GM12878 (cell line): Measurements from ENCODE around the gene VSTM1. TPM values are rescaled to one million over a fixed set of nuclear protein-coding genes. Genes with fewer than 3 reads are reported as not detected.

ENCODE experiments used
- ATAC-seq: fragments of 200-7000 bp; cut with Tn5 transposase; 3 replicates; pipeline ENCODE4 v1.9.1; 2020; ENCODE audit warnings: mild to moderate bottlenecking, moderate library complexity
- BruUV-seq: library from RNA; stranded (reverse); fragments of 400-500 nt; replicated peaks from 2 replicates; lab custom pipeline; 2021; lab: Mats Ljungman, UMichigan
- CTCF ChIA-PET: fragments of 300-600 bp; sonication (Branson Sonifier 250); formaldehyde crosslinking; extraction: SDS; loops from one replicate; lab custom pipeline; 2021; ENCODE audit warnings: inconsistent platforms; lab: Yijun Ruan, JAX
- POLR2A ChIA-PET: fragments of 350-600 bp; formaldehyde crosslinking; extraction: SDS; loops from one replicate; lab custom pipeline; 2021; ENCODE audit warnings: inconsistent platforms; lab: Charles Lee
- RAD21 ChIA-PET: fragments of 300-600 bp; sonication (Branson Sonifier 250); formaldehyde crosslinking; loops from one replicate; lab custom pipeline; 2023; ENCODE audit warnings: antibody characterized with exemption; ENCODE audit not compliant: unreplicated experiment; lab: Charles Lee
- SMC1A ChIA-PET: fragments of 300-600 bp; sonication (Branson Sonifier 250); formaldehyde crosslinking; loops from one replicate; lab custom pipeline; 2023; ENCODE audit not compliant: unreplicated experiment, uncharacterized antibody; lab: Charles Lee
- DNase-seq: peaks from one replicate; pipeline ENCODE4 v3.0.0-alpha.2; 2011; ENCODE audit warnings: low read depth, low spot score
- FAIRE-seq: peaks from 3 replicates; lab custom pipeline; 2011; peaks lifted over from hg19 to GRCh38; lab: Jason Lieb, UNC
- H2AFZ ChIP-seq: 2 replicates; pipeline ENCODE4 v1.6.0; 2011; ENCODE audit warnings: low read depth, low read length, control low read depth; ENCODE audit not compliant: control insufficient read depth
- H3K27ac ChIP-seq: 2 replicates; pipeline ENCODE4 v1.5.1; 2011; ENCODE audit warnings: control low read depth; ENCODE audit not compliant: control insufficient read depth, insufficient read depth
- H3K27me3 ChIP-seq, 2 experiments: replicated peaks in 1 of 2; 2 replicates each; pipeline versions ENCODE4 v1.6.0 to v1.6.1; 2011; ENCODE audit warnings: low read length in 1 of 2; ENCODE audit not compliant: control insufficient read depth in 2 of 2, insufficient read depth in 2 of 2
- H3K36me3 ChIP-seq, 2 experiments: 2 replicates each; pipeline ENCODE4 v1.5.1; 2011; ENCODE audit warnings: low read length in 1 of 2; ENCODE audit not compliant: control insufficient read depth in 2 of 2, insufficient read depth in 2 of 2
- H3K4me1 ChIP-seq: 2 replicates; pipeline ENCODE4 v1.6.1; 2011; ENCODE audit warnings: mild to moderate bottlenecking, low read length, moderate library complexity, mixed read lengths; ENCODE audit not compliant: control insufficient read depth, insufficient read depth
- H3K4me2 ChIP-seq: 2 replicates; pipeline ENCODE4 v1.6.0; 2011; ENCODE audit warnings: control low read depth; ENCODE audit not compliant: control insufficient read depth, insufficient read depth
- H3K4me3 ChIP-seq: fragments of 200-600 bp; sonication (generic); 2 replicates; pipeline ENCODE4 v1.5.1; 2016
- H3K79me2 ChIP-seq: 2 replicates; pipeline ENCODE4 v1.6.0; 2011; ENCODE audit warnings: low read length; ENCODE audit not compliant: control insufficient read depth, insufficient read depth
- H3K9ac ChIP-seq: 2 replicates; pipeline ENCODE4 v1.8.0; 2011; ENCODE audit warnings: low read length, control low read depth, mixed read lengths; ENCODE audit not compliant: control insufficient read depth, insufficient read depth
- H3K9me3 ChIP-seq: replicated peaks from 3 replicates; pipeline ENCODE4 v1.5.1; 2011; ENCODE audit warnings: mild to moderate bottlenecking, low read length; ENCODE audit not compliant: control insufficient read depth, insufficient read depth
- H4K20me1 ChIP-seq: 2 replicates; pipeline ENCODE4 v1.6.0; 2011; ENCODE audit not compliant: control insufficient read depth, insufficient read depth
- ATF3 ChIP-seq: IDR thresholded peaks from 2 replicates; pipeline ENCODE4 v1.6.1; 2011; ENCODE audit warnings: low read depth, mild to moderate bottlenecking, low read length, moderate library complexity, borderline replicate concordance; ENCODE audit errors: extremely low read depth
- BHLHE40 ChIP-seq, 2 experiments: fragments of 450-650 bp in 1 of 2; IDR thresholded peaks; 2 replicates each; pipeline ENCODE4 v1.6.1; 2011 to 2017; ENCODE audit warnings: low read depth in 2 of 2, borderline replicate concordance in 1 of 2, improper control_type of control experiment in 1 of 2, low read length in 1 of 2, mild to moderate bottlenecking in 1 of 2
- CBFB ChIP-seq: IDR thresholded peaks from 2 replicates; pipeline ENCODE4 v1.6.1; 2016; ENCODE audit warnings: antibody characterized with exemption, low read depth
- CBX3 ChIP-seq: fragments of 200-600 bp; sonication (generic); IDR thresholded peaks from 2 replicates; pipeline ENCODE4 v1.6.1; 2016; ENCODE audit warnings: low read depth, borderline replicate concordance
- EED ChIP-seq: sonication (generic); IDR thresholded peaks from 2 replicates; pipeline ENCODE4 v1.6.1; 2016; ENCODE audit warnings: antibody characterized with exemption, low read depth
- EGR1 ChIP-seq, 2 experiments: IDR thresholded peaks; 1 replicate in 1 of 2; 2 replicates in 1 of 2; pipeline ENCODE4 v1.6.1; 2011 to 2012; ENCODE audit warnings: low read depth in 2 of 2, low read length in 2 of 2, borderline replicate concordance in 1 of 2, mild to moderate bottlenecking in 1 of 2, moderate library complexity in 1 of 2
- EZH2 ChIP-seq: IDR thresholded peaks from 2 replicates; pipeline ENCODE4 v1.6.1; 2012; ENCODE audit warnings: low read depth, mild to moderate bottlenecking, control low read depth, inconsistent platforms, low read length, borderline replicate concordance; ENCODE audit not compliant: control insufficient read depth
- GABPA ChIP-seq: IDR thresholded peaks from 2 replicates; pipeline ENCODE4 v1.6.1; 2014; ENCODE audit warnings: antibody characterized with exemption, low read depth, mild to moderate bottlenecking, inconsistent platforms
- IKZF2 ChIP-seq, 2 experiments: fragments of 450-650 bp; IDR thresholded peaks; 2 replicates each; pipeline ENCODE4 v1.6.1; 2017; ENCODE audit warnings: mild to moderate bottlenecking in 2 of 2, moderate library complexity in 2 of 2
- NR2C1 ChIP-seq: fragments of 450-650 bp; IDR thresholded peaks from 2 replicates; pipeline ENCODE4 v1.6.1; 2017; ENCODE audit warnings: antibody characterized with exemption, mild to moderate bottlenecking, moderate library complexity
- PML ChIP-seq: IDR thresholded peaks from 2 replicates; pipeline ENCODE4 v1.6.1; 2012; ENCODE audit warnings: low read length, inconsistent platforms
- RAD21 ChIP-seq: IDR thresholded peaks from 2 replicates; pipeline ENCODE4 v1.6.1; 2011; ENCODE audit warnings: mild to moderate bottlenecking, low read depth, low read length, moderate library complexity; ENCODE audit not compliant: insufficient read depth
- ZNF217 ChIP-seq: fragments of 450-650 bp; IDR thresholded peaks from 2 replicates; pipeline ENCODE4 v1.6.1; 2017; ENCODE audit warnings: antibody characterized with exemption, mild to moderate bottlenecking
- WGBS: methylation state at CpG from one replicate; pipeline ENCODE4 v1.1.6; 2016; ENCODE audit warnings: low lambda C conversion rate; ENCODE audit not compliant: insufficient replicate concordance, insufficient coverage; ENCODE audit errors: missing lambda C conversion rate; 5-methylcytosine and 5-hydroxymethylcytosine counted together
- in situ Hi-C: fragments of 300-500 bp; cut with MboI; formaldehyde crosslinking; loops from 9 replicates; pipeline ENCODE4 v1.14.3; 2018; ENCODE audit warnings: mixed read lengths
- intact Hi-C: fragments of 100-400 bp; cut with micrococcal nuclease; formaldehyde crosslinking; loops from one replicate; pipeline ENCODE4 v1.14.2; 2022; ENCODE audit not compliant: unreplicated experiment
- polyA plus RNA-seq, 11 experiments: library from polyadenylated mRNA; depleted of rRNA in 4 of 11; unstranded in 6 of 11; stranded (reverse) in 5 of 11; fragments of >200 nt; fragmentation: Nextera tagmentation in 4 of 11; fragmentation: Illumina TruSeq in 1 of 11; extraction: Ambion mirVana in 4 of 11; extraction: Trizol in 1 of 11; gene quantifications; 1 replicate in 1 of 11; 2 replicates in 10 of 11; pipeline versions ENCODE4 v1.2.1 to v1.2.3, GENCODE V29; 2011 to 2016; ENCODE audit warnings: inconsistent platforms in 2 of 11, missing spikeins in 2 of 11, low read depth in 1 of 11
- total RNA-seq, 4 experiments: library from RNA; depleted of rRNA in 3 of 4; stranded (reverse); fragments of >200 nt in 3 of 4; fragmentation: Illumina TruSeq in 1 of 4; extraction: Trizol in 1 of 4; gene quantifications; 2 replicates each; pipeline versions ENCODE4 v1.2.1 to v1.2.3, GENCODE V29; 2013 to 2021
- TF ChIP-seq, protein P1 (sequence below): fragments of 450-650 bp; IDR thresholded peaks from 2 replicates; pipeline ENCODE4 v1.6.1; 2018; ENCODE audit warnings: borderline replicate concordance, mild to moderate bottlenecking; ENCODE audit not compliant: partially characterized antibody
- TF ChIP-seq, protein P2 (sequence below): fragments of 450-650 bp; IDR thresholded peaks from 2 replicates; pipeline ENCODE4 v1.6.1; 2017; ENCODE audit warnings: mild to moderate bottlenecking, moderate library complexity

Gene VSTM1
- total and polyA plus RNA-seq, 10 of the 15 experiments (the other 5 are each of a cell fraction or from before 2014, with no cell fraction given) = not detected

GRCh38 chr19:54102421-54103169, 38.9 kb upstream of the VSTM1 start, which contains the start of gene NDUFA3:
Gene NDUFA3 (plus strand): TSS chr19:54102855. CDS start chr19:54102879, 24 bp downstream.
- Histone ChIP-seq H3K79me2 (peaks cover 9% of the 10 kb centered on the region), H3K9me3 (no peaks in the 10 kb centered on the region), H3K9ac (peak within 1 kb of the TSS; percentile 84), H3K4me3 (peak within 1 kb of the TSS; percentile 85), H3K36me3 (peaks cover 0 to 5% of the 10 kb centered on the region in 2 experiments; a peak in 2 of 4 replicates), H3K4me2 (peak within 1 kb of the TSS; percentile 89), H2AFZ (peak within 1 kb of the TSS; percentile 85), H4K20me1 (no peaks in the 10 kb centered on the region), H3K4me1 (no peaks in the 10 kb centered on the region), H3K27me3 (no peaks in the 10 kb centered on the region), H3K27ac (peak within 1 kb of the TSS; percentile 75)
- TSS peak; percentile 97 for BruUV-seq
- ATAC-seq = peak; percentile 99
- CTCF ChIA-PET = no interaction called here
- DNase-seq = peak; percentile 95
- 5% methylated on average over 51 of the region's 54 CpGs for WGBS
- intact Hi-C loops = loop anchor here (1.0 to 10.0 kb wide), 3 partner anchors 35 to 998 kb away; partner anchors contain the start of genes CNOT3 and ZNF160
- RAD21 ChIA-PET = no interaction called here
- FAIRE-seq = peak; percentile 99
- SMC1A ChIA-PET = interaction anchor here (1.0 kb wide), 2 partner anchors 12 to 16 kb away, joined by 3 read pairs; partner anchors contain the start of gene TFPT
- in situ Hi-C loops = no loop called here
- POLR2A ChIA-PET = interaction anchor here (0.5 to 2.1 kb wide), 3 partner anchors 10 to 1663 kb away, joined by 3 to 8 read pairs (median 6); no protein-coding TSS in a partner anchor
- TF ChIP-seq EED (no peak), PML (0 out of 2 replicates have a peak, but pooled peaks have one; percentile 79), GABPA (no peak), ATF3 (peak; percentile 21; the same call in 1 of the 2 replicates), ZNF217 (peak; percentile 99), BHLHE40 (IDR thresholded peaks at IDR 0.05; ENCODE audit: borderline replicate concordance in 1 of 2, low read depth in 2 of 2, low read length in 1 of 2) (peak; percentile 61 to 74), NR2C1 (peak; percentile 83), CBFB (peak; percentile 72), RAD21 (no peak), IKZF2 (IDR thresholded peaks at IDR 0.05) (no peak), EZH2 (no peak), CBX3 (no peak), EGR1 (IDR thresholded peaks at IDR 0.05; ENCODE audit: borderline replicate concordance in 1 of 2, low read depth in 2 of 2, low read length in 2 of 2) (no peak)
- TF ChIP-seq, protein P1, sequence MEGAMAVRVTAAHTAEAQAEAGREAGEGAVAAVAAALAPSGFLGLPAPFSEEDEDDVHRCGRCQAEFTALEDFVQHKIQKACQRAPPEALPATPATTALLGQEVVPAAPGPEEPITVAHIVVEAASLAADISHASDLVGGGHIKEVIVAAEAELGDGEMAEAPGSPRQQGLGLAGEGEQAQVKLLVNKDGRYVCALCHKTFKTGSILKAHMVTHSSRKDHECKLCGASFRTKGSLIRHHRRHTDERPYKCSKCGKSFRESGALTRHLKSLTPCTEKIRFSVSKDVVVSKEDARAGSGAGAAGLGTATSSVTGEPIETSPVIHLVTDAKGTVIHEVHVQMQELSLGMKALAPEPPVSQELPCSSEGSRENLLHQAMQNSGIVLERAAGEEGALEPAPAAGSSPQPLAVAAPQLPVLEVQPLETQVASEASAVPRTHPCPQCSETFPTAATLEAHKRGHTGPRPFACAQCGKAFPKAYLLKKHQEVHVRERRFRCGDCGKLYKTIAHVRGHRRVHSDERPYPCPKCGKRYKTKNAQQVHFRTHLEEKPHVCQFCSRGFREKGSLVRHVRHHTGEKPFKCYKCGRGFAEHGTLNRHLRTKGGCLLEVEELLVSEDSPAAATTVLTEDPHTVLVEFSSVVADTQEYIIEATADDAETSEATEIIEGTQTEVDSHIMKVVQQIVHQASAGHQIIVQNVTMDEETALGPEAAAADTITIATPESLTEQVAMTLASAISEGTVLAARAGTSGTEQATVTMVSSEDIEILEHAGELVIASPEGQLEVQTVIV = no peak
- TF ChIP-seq, protein P2, sequence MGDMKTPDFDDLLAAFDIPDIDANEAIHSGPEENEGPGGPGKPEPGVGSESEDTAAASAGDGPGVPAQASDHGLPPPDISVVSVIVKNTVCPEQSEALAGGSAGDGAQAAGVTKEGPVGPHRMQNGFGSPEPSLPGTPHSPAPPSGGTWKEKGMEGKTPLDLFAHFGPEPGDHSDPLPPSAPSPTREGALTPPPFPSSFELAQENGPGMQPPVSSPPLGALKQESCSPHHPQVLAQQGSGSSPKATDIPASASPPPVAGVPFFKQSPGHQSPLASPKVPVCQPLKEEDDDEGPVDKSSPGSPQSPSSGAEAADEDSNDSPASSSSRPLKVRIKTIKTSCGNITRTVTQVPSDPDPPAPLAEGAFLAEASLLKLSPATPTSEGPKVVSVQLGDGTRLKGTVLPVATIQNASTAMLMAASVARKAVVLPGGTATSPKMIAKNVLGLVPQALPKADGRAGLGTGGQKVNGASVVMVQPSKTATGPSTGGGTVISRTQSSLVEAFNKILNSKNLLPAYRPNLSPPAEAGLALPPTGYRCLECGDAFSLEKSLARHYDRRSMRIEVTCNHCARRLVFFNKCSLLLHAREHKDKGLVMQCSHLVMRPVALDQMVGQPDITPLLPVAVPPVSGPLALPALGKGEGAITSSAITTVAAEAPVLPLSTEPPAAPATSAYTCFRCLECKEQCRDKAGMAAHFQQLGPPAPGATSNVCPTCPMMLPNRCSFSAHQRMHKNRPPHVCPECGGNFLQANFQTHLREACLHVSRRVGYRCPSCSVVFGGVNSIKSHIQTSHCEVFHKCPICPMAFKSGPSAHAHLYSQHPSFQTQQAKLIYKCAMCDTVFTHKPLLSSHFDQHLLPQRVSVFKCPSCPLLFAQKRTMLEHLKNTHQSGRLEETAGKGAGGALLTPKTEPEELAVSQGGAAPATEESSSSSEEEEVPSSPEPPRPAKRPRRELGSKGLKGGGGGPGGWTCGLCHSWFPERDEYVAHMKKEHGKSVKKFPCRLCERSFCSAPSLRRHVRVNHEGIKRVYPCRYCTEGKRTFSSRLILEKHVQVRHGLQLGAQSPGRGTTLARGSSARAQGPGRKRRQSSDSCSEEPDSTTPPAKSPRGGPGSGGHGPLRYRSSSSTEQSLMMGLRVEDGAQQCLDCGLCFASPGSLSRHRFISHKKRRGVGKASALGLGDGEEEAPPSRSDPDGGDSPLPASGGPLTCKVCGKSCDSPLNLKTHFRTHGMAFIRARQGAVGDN = peak; percentile 43; the same call in 1 of the 2 replicates
